ENCODE measurements around the gene SH3BGR. TPM values are rescaled to one million over a fixed set of nuclear protein-coding genes. Genes with fewer than 3 reads are reported as not detected.

The SH3BGR gene
- total RNA-seq, 1 donor from 2014 or later: 58.5 TPM

- Histone ChIP-seq H3K9ac (ENCODE audit: low read depth in 1 of 3, low read length in 3 of 3) (no peak overlapping the region), H3K9me3 (ENCODE audit: control insufficient read depth in 3 of 3, low read length in 3 of 3) (no peaks in the 10 kb centered on the region), H3K27me3 (ENCODE audit: control insufficient read depth in 3 of 3, insufficient read depth in 3 of 3, low read length in 3 of 3) (no peaks in the 10 kb centered on the region), H3K4me3 (ENCODE audit: low read length in 3 of 3) (no peak overlapping the region), H3K4me1 (ENCODE audit: control insufficient read depth in 3 of 3, insufficient read depth in 3 of 3, low read length in 3 of 3) (peaks cover 17 to 22% (median 21%) of the 10 kb centered on the region in 3 donors), H3K27ac (ENCODE audit: low read depth, low read length) (no peak overlapping the region), H3K36me3 (ENCODE audit: control insufficient read depth in 3 of 3, insufficient read depth in 3 of 3, low read length in 3 of 3) (no peaks in the 10 kb centered on the region)
Observed at GRCh38 chr21:39525601-39526000, 73.8 kb downstream of the SH3BGR start.

DNA sequence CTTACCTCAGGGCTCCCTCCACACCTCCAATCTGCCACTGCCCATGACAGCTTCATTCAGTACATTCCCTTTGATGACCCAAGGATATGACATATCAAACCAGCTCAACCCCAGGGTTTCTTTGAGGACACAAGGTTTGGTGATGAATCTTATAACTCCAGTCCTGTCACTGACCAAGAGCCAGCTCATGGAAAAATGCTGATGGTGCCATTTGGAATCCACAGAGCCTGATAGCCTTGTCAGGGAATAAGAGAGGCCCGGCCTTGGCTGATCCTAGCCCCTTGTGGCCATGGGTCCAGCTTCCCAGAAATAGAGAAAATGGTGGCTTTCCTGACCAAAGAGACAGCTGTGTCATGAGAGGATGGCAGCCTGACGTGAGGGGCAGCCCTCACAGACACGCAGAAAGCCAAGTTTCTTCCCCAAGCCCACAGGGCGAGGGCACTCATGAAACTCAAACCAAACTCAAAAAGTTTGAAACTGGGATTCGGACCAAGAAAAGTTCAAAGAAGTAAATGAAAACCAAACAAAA lies 75.4 kb downstream of the SH3BGR start:
- H3K36me3 ChIP-seq (ENCODE audit: control insufficient read depth in 3 of 3, insufficient read depth in 3 of 3, low read length in 3 of 3): no peaks in the 10 kb centered on the region
- no peak overlapping the region for H3K9ac ChIP-seq (ENCODE audit: low read depth in 1 of 3, low read length in 3 of 3)
- peaks cover 17 to 24% (median 21%) of the 10 kb centered on the region in 3 donors for H3K4me1 ChIP-seq (ENCODE audit: control insufficient read depth in 3 of 3, insufficient read depth in 3 of 3, low read length in 3 of 3)
- H3K27me3 ChIP-seq (ENCODE audit: control insufficient read depth in 3 of 3, insufficient read depth in 3 of 3, low read length in 3 of 3): no peaks in the 10 kb centered on the region
- H3K9me3 ChIP-seq (ENCODE audit: control insufficient read depth in 3 of 3, low read length in 3 of 3): no peaks in the 10 kb centered on the region
- H3K4me3 ChIP-seq (ENCODE audit: low read length in 3 of 3): no peak overlapping the region
- H3K27ac ChIP-seq (ENCODE audit: low read depth, low read length): no peak overlapping the region

- Histone ChIP-seq H3K4me3 (ENCODE audit: low read length in 3 of 3) (no peak overlapping the region), H3K9ac (ENCODE audit: low read depth in 1 of 3, low read length in 3 of 3) (no peak overlapping the region), H3K27me3 (ENCODE audit: control insufficient read depth in 3 of 3, insufficient read depth in 3 of 3, low read length in 3 of 3) (no peaks in the 10 kb centered on the region), H3K36me3 (ENCODE audit: control insufficient read depth in 3 of 3, insufficient read depth in 3 of 3, low read length in 3 of 3) (no peaks in the 10 kb centered on the region), H3K27ac (ENCODE audit: low read depth, low read length) (no peak overlapping the region), H3K9me3 (ENCODE audit: control insufficient read depth in 3 of 3, low read length in 3 of 3) (no peaks in the 10 kb centered on the region), H3K4me1 (ENCODE audit: control insufficient read depth in 3 of 3, insufficient read depth in 3 of 3, low read length in 3 of 3) (peaks cover 15 to 23% (median 18%) of the 10 kb centered on the region in 3 donors)
Observed at GRCh38 chr21:39527664-39528381, 76.1 kb downstream of the SH3BGR start.

DNA sequence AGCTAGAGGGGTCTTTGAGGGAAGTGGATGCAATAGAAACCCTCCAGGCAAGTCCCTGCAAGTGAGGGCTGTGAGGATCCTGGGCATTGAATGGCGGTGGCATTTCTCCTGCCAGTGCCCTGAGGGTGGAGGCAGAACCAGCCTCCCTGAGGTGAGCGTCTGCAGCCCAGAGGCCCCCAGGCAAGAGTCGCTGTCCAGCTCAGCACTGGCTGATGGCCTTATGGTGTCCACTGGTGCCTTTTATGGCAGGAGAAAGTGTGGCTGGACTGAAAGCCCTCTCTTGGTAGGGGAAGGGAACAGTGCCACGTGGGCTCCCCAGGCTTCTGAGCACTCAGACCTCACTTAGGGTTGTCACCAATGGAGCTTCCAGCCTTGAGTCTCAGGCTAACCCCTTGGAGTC lies 77.3 kb downstream of the SH3BGR start:
- Histone ChIP-seq H3K4me1 (ENCODE audit: control insufficient read depth in 3 of 3, insufficient read depth in 3 of 3, low read length in 3 of 3) (peaks cover 6 to 13% (median 8%) of the 10 kb centered on the region in 3 donors), H3K27ac (ENCODE audit: low read depth, low read length) (no peak overlapping the region), H3K27me3 (ENCODE audit: control insufficient read depth in 3 of 3, insufficient read depth in 3 of 3, low read length in 3 of 3) (no peaks in the 10 kb centered on the region), H3K36me3 (ENCODE audit: control insufficient read depth in 3 of 3, insufficient read depth in 3 of 3, low read length in 3 of 3) (no peaks in the 10 kb centered on the region), H3K9me3 (ENCODE audit: control insufficient read depth in 3 of 3, low read length in 3 of 3) (no peaks in the 10 kb centered on the region), H3K9ac (ENCODE audit: low read depth in 1 of 3, low read length in 3 of 3) (no peak overlapping the region), H3K4me3 (ENCODE audit: low read length in 3 of 3) (no peak overlapping the region)

GRCh38 chr21:39531064-39531463 lies 79.3 kb downstream of the SH3BGR start:
- H3K4me3 ChIP-seq (ENCODE audit: low read length in 3 of 3): no peak overlapping the region
- H3K9ac ChIP-seq (ENCODE audit: low read depth in 1 of 3, low read length in 3 of 3): no peak overlapping the region
- H3K36me3 ChIP-seq (ENCODE audit: control insufficient read depth in 3 of 3, insufficient read depth in 3 of 3, low read length in 3 of 3): no peaks in the 10 kb centered on the region
- H3K27ac ChIP-seq (ENCODE audit: low read depth, low read length): no peak overlapping the region
- H3K9me3 ChIP-seq (ENCODE audit: control insufficient read depth in 3 of 3, low read length in 3 of 3): no peaks in the 10 kb centered on the region
- H3K4me1 ChIP-seq (ENCODE audit: control insufficient read depth in 3 of 3, insufficient read depth in 3 of 3, low read length in 3 of 3): peaks cover 0 to 5% (median 2%) of the 10 kb centered on the region in 3 donors
- H3K27me3 ChIP-seq (ENCODE audit: control insufficient read depth in 3 of 3, insufficient read depth in 3 of 3, low read length in 3 of 3): no peaks in the 10 kb centered on the region

- H3K27me3 ChIP-seq (ENCODE audit: control insufficient read depth in 3 of 3, insufficient read depth in 3 of 3, low read length in 3 of 3): no peaks in the 10 kb centered on the region
- H3K9ac ChIP-seq (ENCODE audit: low read depth in 1 of 3, low read length in 3 of 3): no peak overlapping the region
- H3K4me3 ChIP-seq (ENCODE audit: low read length in 3 of 3): no peak overlapping the region
- H3K9me3 ChIP-seq (ENCODE audit: control insufficient read depth in 3 of 3, low read length in 3 of 3): no peaks in the 10 kb centered on the region
- H3K27ac ChIP-seq (ENCODE audit: low read depth, low read length): no peak overlapping the region
- H3K36me3 ChIP-seq (ENCODE audit: control insufficient read depth in 3 of 3, insufficient read depth in 3 of 3, low read length in 3 of 3): no peaks in the 10 kb centered on the region
- H3K4me1 ChIP-seq (ENCODE audit: control insufficient read depth in 3 of 3, insufficient read depth in 3 of 3, low read length in 3 of 3): peaks cover 0 to 5% (median 2%) of the 10 kb centered on the region in 3 donors
Observed at GRCh38 chr21:39531840-39532239, 80.1 kb downstream of the SH3BGR start.

GRCh38 chr21:39533545-39534380 lies 82.0 kb downstream of the SH3BGR start:
- Histone ChIP-seq H3K9ac (ENCODE audit: low read depth in 1 of 3, low read length in 3 of 3) (no peak overlapping the region), H3K4me1 (ENCODE audit: control insufficient read depth in 3 of 3, insufficient read depth in 3 of 3, low read length in 3 of 3) (peaks cover 0 to 2% (median 0%) of the 10 kb centered on the region in 3 donors), H3K9me3 (ENCODE audit: control insufficient read depth in 3 of 3, low read length in 3 of 3) (no peaks in the 10 kb centered on the region), H3K4me3 (ENCODE audit: low read length in 3 of 3) (no peak overlapping the region), H3K36me3 (ENCODE audit: control insufficient read depth in 3 of 3, insufficient read depth in 3 of 3, low read length in 3 of 3) (no peaks in the 10 kb centered on the region), H3K27ac (ENCODE audit: low read depth, low read length) (no peak overlapping the region), H3K27me3 (ENCODE audit: control insufficient read depth in 3 of 3, insufficient read depth in 3 of 3, low read length in 3 of 3) (no peaks in the 10 kb centered on the region)

DNA sequence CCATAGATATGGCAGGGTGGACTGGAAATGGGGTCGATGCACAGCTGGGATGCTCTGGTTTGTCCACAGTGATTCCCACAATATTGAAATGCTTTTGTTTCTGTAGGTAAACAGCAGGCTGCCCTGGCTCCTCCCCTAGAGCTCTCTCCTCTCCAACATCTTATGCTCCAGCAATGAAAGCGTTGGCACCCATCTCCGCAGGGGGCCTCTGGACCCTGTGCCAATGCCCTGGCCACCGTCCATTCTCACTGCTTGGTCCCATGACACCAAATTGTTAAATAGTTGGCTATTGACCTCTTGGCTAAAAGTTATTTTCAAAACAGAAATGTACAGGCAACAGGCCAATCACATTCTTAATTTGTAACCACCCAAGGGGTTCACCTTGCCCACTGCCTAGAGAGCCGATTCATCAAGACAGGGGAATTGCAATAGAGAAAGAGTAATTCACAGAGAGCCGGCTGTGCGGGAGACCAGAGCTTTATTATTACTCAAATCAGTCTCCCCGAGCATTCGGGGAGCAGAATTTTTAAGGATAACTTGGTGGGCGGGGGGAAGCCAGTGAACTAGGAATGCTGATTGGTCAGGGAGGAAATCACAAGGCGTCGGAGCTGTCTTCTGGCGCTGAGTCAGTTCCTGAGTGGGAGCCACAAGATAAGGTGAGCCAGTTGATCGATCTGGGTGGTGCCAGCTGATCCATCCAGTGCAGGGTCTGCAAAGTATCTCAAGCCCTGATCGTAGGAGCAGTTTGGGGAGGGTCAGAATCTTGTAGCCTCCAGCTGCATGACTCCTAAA lies 84.1 kb downstream of the SH3BGR start:
- Histone ChIP-seq H3K4me3 (ENCODE audit: low read length in 3 of 3) (no peak overlapping the region), H3K27me3 (ENCODE audit: control insufficient read depth in 3 of 3, insufficient read depth in 3 of 3, low read length in 3 of 3) (no peaks in the 10 kb centered on the region), H3K27ac (ENCODE audit: low read depth, low read length) (no peak overlapping the region), H3K9me3 (ENCODE audit: control insufficient read depth in 3 of 3, low read length in 3 of 3) (no peaks in the 10 kb centered on the region), H3K4me1 (ENCODE audit: control insufficient read depth in 3 of 3, insufficient read depth in 3 of 3, low read length in 3 of 3) (peaks cover 0 to 2% (median 0%) of the 10 kb centered on the region in 3 donors), H3K36me3 (ENCODE audit: control insufficient read depth in 3 of 3, insufficient read depth in 3 of 3, low read length in 3 of 3) (no peaks in the 10 kb centered on the region), H3K9ac (ENCODE audit: low read depth in 1 of 3, low read length in 3 of 3) (no peak overlapping the region)

DNA sequence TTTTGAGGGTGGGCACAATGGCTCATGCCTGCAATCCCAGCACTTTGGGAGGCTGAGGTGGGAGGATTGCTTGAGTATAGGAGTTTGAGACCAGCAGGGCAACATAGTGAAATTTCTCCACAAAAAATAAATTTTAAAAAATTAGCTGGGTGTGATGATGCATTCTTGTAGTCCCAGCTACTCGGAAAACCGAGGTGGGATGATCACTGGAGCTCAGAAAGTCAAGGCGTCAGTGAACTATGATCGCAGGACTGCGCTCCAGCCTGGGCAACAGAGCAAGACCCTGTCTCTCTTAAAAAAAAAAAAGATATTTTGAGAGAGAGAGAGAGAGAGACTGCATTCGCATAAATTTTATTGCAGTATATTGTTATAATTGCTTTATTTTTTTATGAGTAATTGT lies 85.1 kb downstream of the SH3BGR start:
- no peaks in the 10 kb centered on the region for H3K36me3 ChIP-seq (ENCODE audit: control insufficient read depth in 3 of 3, insufficient read depth in 3 of 3, low read length in 3 of 3)
- H3K4me3 ChIP-seq (ENCODE audit: low read length in 3 of 3): no peak overlapping the region
- H3K27me3 ChIP-seq (ENCODE audit: control insufficient read depth in 3 of 3, insufficient read depth in 3 of 3, low read length in 3 of 3): no peaks in the 10 kb centered on the region
- H3K4me1 ChIP-seq (ENCODE audit: control insufficient read depth in 3 of 3, insufficient read depth in 3 of 3, low read length in 3 of 3): no peaks in the 10 kb centered on the region
- H3K9ac ChIP-seq (ENCODE audit: low read depth in 1 of 3, low read length in 3 of 3): no peak overlapping the region
- H3K27ac ChIP-seq (ENCODE audit: low read depth, low read length): no peak overlapping the region
- no peaks in the 10 kb centered on the region for H3K9me3 ChIP-seq (ENCODE audit: control insufficient read depth in 3 of 3, low read length in 3 of 3)

Data from skeletal muscle tissue (tissue), 4 donors.